GM18861 (cell line): Measurements from ENCODE around the gene WDR77.

Experiments used
- ATAC-seq: cut with Tn5 transposase; IDR thresholded peaks from one replicate; pipeline ENCODE4 v1.9.1; 2021; ENCODE audit not compliant: unreplicated experiment

Gene WDR77

GRCh38 chr1:111441573-111442192 lies 7.4 kb downstream of the WDR77 start:
- no peak for ATAC-seq

GRCh38 chr1:111439461-111440351 lies 9.3 kb downstream of the WDR77 start:
- no peak for ATAC-seq

- no peak for ATAC-seq
Observed at GRCh38 chr1:111436726-111437125, 12.3 kb downstream of the WDR77 start.

- ATAC-seq = no peak
Observed at GRCh38 chr1:111424281-111424680, 24.8 kb downstream of the WDR77 start.

GRCh38 chr1:111422546-111423391 lies 26.3 kb downstream of the WDR77 start:
- no peak for ATAC-seq

- no peak for ATAC-seq
Observed at GRCh38 chr1:111420377-111420776, 28.7 kb downstream of the WDR77 start.

GRCh38 chr1:111419037-111419436 lies 30.0 kb downstream of the WDR77 start:
- ATAC-seq = no peak

- no peak for ATAC-seq
Observed at GRCh38 chr1:111417755-111418154, 31.3 kb downstream of the WDR77 start.

GRCh38 chr1:111415461-111415860 lies 33.6 kb downstream of the WDR77 start:
- ATAC-seq = no peak

- no peak for ATAC-seq
Observed at GRCh38 chr1:111414756-111415155, 34.3 kb downstream of the WDR77 start.

GRCh38 chr1:111412839-111413238 lies 36.2 kb downstream of the WDR77 start:
- no peak for ATAC-seq

- ATAC-seq = no peak
Observed at GRCh38 chr1:111407301-111407700, 41.8 kb downstream of the WDR77 start.

- ATAC-seq = peak; percentile 88
Observed at GRCh38 chr1:111406321-111406768, 42.7 kb downstream of the WDR77 start.

- no peak for ATAC-seq
Observed at GRCh38 chr1:111404588-111404987, 44.5 kb downstream of the WDR77 start.

GRCh38 chr1:111402083-111402482 lies 47.0 kb downstream of the WDR77 start:
- no peak for ATAC-seq

- ATAC-seq = no peak
Observed at GRCh38 chr1:111399792-111400610, 49.1 kb downstream of the WDR77 start.

- no peak for ATAC-seq
Observed at GRCh38 chr1:111392460-111392945, 56.6 kb downstream of the WDR77 start.

GRCh38 chr1:111392042-111392441 lies 57.0 kb downstream of the WDR77 start:
- ATAC-seq = no peak
